ENCODE measurements around the gene NME5.
A peak's percentile ranks its signal among the peaks of the same experiment; 100 is the strongest.

DNA sequence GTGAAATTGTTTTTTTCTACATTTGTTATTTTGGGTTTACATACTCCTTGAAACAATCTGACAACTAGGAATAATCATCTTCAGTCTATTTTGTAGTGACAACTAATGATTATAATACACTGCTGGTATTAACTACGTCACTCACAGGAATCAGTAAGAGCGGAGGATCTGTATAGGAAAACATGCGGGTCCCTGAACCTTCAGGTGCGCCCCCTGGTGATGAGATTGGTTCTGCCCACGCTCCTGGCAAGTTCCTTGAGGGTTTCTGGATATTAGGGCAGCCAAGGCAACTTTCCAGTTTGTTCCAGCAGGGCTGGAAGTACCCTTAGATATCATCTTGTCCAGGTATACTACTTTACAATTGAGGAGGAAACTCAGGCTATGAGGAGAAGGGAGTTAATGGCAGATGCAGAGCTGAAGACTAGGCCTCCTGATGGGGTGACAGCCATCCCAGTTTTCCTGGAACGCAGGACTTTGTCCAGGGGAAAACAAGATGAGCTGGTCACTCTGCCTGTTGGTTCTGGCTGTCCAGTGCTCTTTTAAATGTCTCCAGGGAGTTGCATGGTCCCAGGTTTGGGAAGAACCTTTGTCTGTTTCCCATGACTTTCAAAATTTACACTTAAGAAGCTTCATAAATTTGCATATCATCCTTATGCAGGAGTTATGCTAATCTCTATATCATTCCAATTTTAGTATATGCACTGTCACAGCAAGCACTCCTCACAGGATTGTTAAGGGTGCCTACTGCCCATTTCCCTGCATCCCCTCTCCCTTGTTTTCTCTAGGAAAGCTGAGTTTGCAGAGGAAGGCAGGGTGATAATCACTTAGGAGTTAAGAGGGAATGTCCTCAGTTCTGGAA, 70.3 kb downstream of the NME5 start:
- TF ChIP-seq, protein P1, sequence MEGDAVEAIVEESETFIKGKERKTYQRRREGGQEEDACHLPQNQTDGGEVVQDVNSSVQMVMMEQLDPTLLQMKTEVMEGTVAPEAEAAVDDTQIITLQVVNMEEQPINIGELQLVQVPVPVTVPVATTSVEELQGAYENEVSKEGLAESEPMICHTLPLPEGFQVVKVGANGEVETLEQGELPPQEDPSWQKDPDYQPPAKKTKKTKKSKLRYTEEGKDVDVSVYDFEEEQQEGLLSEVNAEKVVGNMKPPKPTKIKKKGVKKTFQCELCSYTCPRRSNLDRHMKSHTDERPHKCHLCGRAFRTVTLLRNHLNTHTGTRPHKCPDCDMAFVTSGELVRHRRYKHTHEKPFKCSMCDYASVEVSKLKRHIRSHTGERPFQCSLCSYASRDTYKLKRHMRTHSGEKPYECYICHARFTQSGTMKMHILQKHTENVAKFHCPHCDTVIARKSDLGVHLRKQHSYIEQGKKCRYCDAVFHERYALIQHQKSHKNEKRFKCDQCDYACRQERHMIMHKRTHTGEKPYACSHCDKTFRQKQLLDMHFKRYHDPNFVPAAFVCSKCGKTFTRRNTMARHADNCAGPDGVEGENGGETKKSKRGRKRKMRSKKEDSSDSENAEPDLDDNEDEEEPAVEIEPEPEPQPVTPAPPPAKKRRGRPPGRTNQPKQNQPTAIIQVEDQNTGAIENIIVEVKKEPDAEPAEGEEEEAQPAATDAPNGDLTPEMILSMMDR (IDR thresholded peaks at IDR 0.05), result peak in 1 of 2 donors; percentile 60
- TF ChIP-seq EP300 (IDR thresholded peaks at IDR 0.05) (no peak), POLR2AphosphoS5 (IDR thresholded peaks at IDR 0.05) (no peak)
